ENCODE data around the gene C16orf46.
A peak's percentile ranks its signal among the peaks of the same experiment; 100 is the strongest.
"Not testable (repeated sequence)": the region's sequence is repeated elsewhere in the genome, so short reads cannot be mapped to it uniquely, and the experiment has no call there.

The C16orf46 gene

GRCh38 chr16:81077076-81077940, at the start of gene C16orf46:
Gene C16orf46, minus strand, starts transcription at chr16:81077238. Its CDS starts 13,283 bp downstream, at chr16:81063955.
- peak; percentile 98 for DNase-seq

- DNase-seq = no peak
These were observed 46.2 kb upstream of the C16orf46 start for GRCh38 chr16:81123092-81123852.

- no peak for DNase-seq
These were observed 44.5 kb upstream of the C16orf46 start for GRCh38 chr16:81121474-81121990.

GRCh38 chr16:81117436-81117835, 40.4 kb upstream of the C16orf46 start:
- DNase-seq = no peak

- DNase-seq = no peak
These were observed 39.2 kb upstream of the C16orf46 start for GRCh38 chr16:81116285-81116684.

- DNase-seq = no peak
These were observed 35.4 kb upstream of the C16orf46 start for GRCh38 chr16:81112453-81112852.

- not testable (repeated sequence) for DNase-seq
These were observed 32.2 kb upstream of the C16orf46 start for GRCh38 chr16:81109274-81109673.

- DNase-seq = no peak
These were observed 30.5 kb upstream of the C16orf46 start for GRCh38 chr16:81107511-81107910.

GRCh38 chr16:81106826-81107503, 29.9 kb upstream of the C16orf46 start:
- DNase-seq = no peak

- DNase-seq = no peak
These were observed 28.9 kb upstream of the C16orf46 start for GRCh38 chr16:81105946-81106345.

GRCh38 chr16:81101702-81102101, 24.7 kb upstream of the C16orf46 start:
- no peak for DNase-seq

GRCh38 chr16:81099958-81100357, 22.9 kb upstream of the C16orf46 start:
- DNase-seq = no peak

GRCh38 chr16:81097230-81097629, 20.2 kb upstream of the C16orf46 start:
- DNase-seq = no peak

- DNase-seq = no peak
These were observed 19.7 kb upstream of the C16orf46 start for GRCh38 chr16:81096715-81097208.

GRCh38 chr16:81095953-81096714, 19.1 kb upstream of the C16orf46 start, which contains the start of gene GCSH:
Gene GCSH, minus strand, starts transcription at chr16:81096395. Its CDS starts 117 bp downstream, at chr16:81096278.
- DNase-seq = peak; percentile 99

- DNase-seq = no peak
These were observed 18.6 kb upstream of the C16orf46 start for GRCh38 chr16:81095653-81095952.

- DNase-seq = no peak
These were observed 17.8 kb upstream of the C16orf46 start for GRCh38 chr16:81094771-81095251.

GRCh38 chr16:81088836-81089235, 11.8 kb upstream of the C16orf46 start:
- no peak for DNase-seq

GRCh38 chr16:81081014-81081413, 4.0 kb upstream of the C16orf46 start:
- DNase-seq = no peak

GRCh38 chr16:81080233-81080632, 3.2 kb upstream of the C16orf46 start:
- DNase-seq = no peak

- DNase-seq = peak; percentile 92
These were observed 417 bp downstream of the C16orf46 start for GRCh38 chr16:81076566-81077075.

Data from activated naive CD4-positive, alpha-beta T cell treated with Interleukin-2 at 50 U/mL for 16 hours (primary cell).